Activated CD4-positive, alpha-beta T cell treated with anti-CD3 and anti-CD28 coated beads, Interleukin-2, amount 10 ng/mL, durations not matched to agents 7 days and 5 days (primary cell): ENCODE data around the gene NQO2. TPM values are rescaled to one million over a fixed set of nuclear protein-coding genes. Genes with fewer than 3 reads are reported as not detected.
A peak's percentile ranks its signal among the peaks of the same experiment; 100 is the strongest.
"Not testable (repeated sequence)": the region's sequence is repeated elsewhere in the genome, so short reads cannot be mapped to it uniquely, and the experiment has no call there.

Source experiments
- CTCF ChIA-PET: fragments of 350-600 bp; sonication (Branson Sonifier 250); formaldehyde crosslinking; loops from one replicate; lab custom pipeline; 2021; ENCODE audit warnings: antibody characterized with exemption; lab: Charles Lee
- POLR2A ChIA-PET: fragments of 350-600 bp; sonication (Branson Sonifier 250); formaldehyde crosslinking; loops from one replicate; lab custom pipeline; 2021; ENCODE audit warnings: antibody characterized with exemption; lab: Charles Lee
- DNase-seq: peaks from one replicate; pipeline ENCODE4 v3.0.0-alpha.2; 2020
- H3K27ac Mint-ChIP-seq: one replicate; pipeline ENCODE4 v1.8.0; 2021; ENCODE audit warnings: mild to moderate bottlenecking, moderate library complexity, mixed read lengths
- H3K27me3 Mint-ChIP-seq: one replicate; pipeline ENCODE4 v1.8.0; 2021; ENCODE audit warnings: mixed read lengths
- H3K36me3 Mint-ChIP-seq: one replicate; pipeline ENCODE4 v1.8.0; 2021; ENCODE audit warnings: low read depth, mixed read lengths
- H3K4me1 Mint-ChIP-seq: one replicate; pipeline ENCODE4 v1.8.0; 2021; ENCODE audit warnings: mixed read lengths
- H3K4me3 Mint-ChIP-seq: one replicate; pipeline ENCODE4 v1.8.0; 2021; ENCODE audit warnings: mild to moderate bottlenecking, moderate library complexity, mixed read lengths
- H3K9me3 Mint-ChIP-seq: one replicate; pipeline ENCODE4 v1.8.0; 2021; ENCODE audit warnings: mixed read lengths
- total RNA-seq, 2 experiments: library from RNA; stranded (reverse); gene quantifications; one replicate each; pipeline ENCODE4 v1.2.3, GENCODE V29; 2021

The NQO2 gene
- total RNA-seq, 2 experiments from 2014 or later = 37.5 to 43.2 TPM

DNA sequence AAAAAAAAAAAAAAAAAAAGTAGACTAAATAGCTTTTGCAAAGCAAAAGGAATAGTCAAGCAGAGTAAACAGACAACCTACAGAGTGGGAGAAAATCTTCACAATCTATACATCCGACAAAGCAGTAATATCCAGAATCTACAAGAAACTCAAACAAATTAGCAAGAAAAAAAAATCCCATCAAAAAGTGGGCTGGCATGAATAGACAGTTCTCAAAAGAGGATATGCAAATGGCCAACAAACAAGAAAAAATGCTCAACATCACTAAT lies 27.5 kb upstream of the NQO2 start:
- Mint-ChIP-seq H3K27me3 (peaks cover 38% of the 10 kb centered on the region), H3K4me3 (peak overlapping the region; percentile 76), H3K27ac (peak overlapping the region; percentile 83), H3K4me1 (peaks cover 36% of the 10 kb centered on the region)
- H3K9me3 Mint-ChIP-seq, POLR2A ChIA-PET, H3K36me3 Mint-ChIP-seq, DNase-seq: not testable (repeated sequence)
- CTCF ChIA-PET = interaction anchor here (0.7 to 1.6 kb wide), 4 partner anchors 16 to 20 kb away, joined by 3 to 5 read pairs (median 4); no protein-coding TSS in a partner anchor

- H3K9me3 Mint-ChIP-seq, H3K27ac Mint-ChIP-seq, DNase-seq, H3K36me3 Mint-ChIP-seq, POLR2A ChIA-PET: not testable (repeated sequence)
- peak overlapping the region; percentile 76 for H3K4me3 Mint-ChIP-seq
- H3K4me1 Mint-ChIP-seq = peaks cover 36% of the 10 kb centered on the region
- peaks cover 38% of the 10 kb centered on the region for H3K27me3 Mint-ChIP-seq
- CTCF ChIA-PET = interaction anchor here (0.7 to 1.6 kb wide), 2 partner anchors 18 to 20 kb away, joined by 3 to 4 read pairs; no protein-coding TSS in a partner anchor
Measured at GRCh38 chr6:2972685-2973084, 27.0 kb upstream of the NQO2 start.

DNA sequence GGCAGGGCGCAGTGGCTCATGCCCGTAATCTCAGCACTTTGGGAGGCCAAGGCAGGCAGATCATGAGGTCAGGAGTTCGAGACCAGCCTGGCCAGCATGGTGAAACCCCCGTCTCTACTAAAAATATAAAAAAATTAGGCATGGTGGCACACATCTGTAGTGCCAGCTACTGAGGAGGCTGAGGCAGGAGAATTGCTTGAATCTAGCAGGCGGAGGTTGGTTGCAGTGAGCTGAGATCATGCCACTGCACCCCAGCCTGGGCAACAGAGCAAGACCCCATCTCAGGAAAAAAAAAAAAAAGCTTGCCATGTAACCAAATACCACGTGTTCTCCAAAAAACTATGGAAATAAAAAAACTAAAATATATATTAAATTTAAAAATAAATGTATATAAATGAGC lies 26.5 kb upstream of the NQO2 start:
- H3K4me3 Mint-ChIP-seq, DNase-seq, H3K27ac Mint-ChIP-seq, H3K36me3 Mint-ChIP-seq, H3K9me3 Mint-ChIP-seq, POLR2A ChIA-PET: not testable (repeated sequence)
- CTCF ChIA-PET = interaction anchor here (6.4 kb wide), 1 partner anchor 15 kb away, joined by 52 read pairs; no protein-coding TSS in a partner anchor
- H3K4me1 Mint-ChIP-seq = peaks cover 36% of the 10 kb centered on the region
- H3K27me3 Mint-ChIP-seq = peaks cover 35% of the 10 kb centered on the region

DNA sequence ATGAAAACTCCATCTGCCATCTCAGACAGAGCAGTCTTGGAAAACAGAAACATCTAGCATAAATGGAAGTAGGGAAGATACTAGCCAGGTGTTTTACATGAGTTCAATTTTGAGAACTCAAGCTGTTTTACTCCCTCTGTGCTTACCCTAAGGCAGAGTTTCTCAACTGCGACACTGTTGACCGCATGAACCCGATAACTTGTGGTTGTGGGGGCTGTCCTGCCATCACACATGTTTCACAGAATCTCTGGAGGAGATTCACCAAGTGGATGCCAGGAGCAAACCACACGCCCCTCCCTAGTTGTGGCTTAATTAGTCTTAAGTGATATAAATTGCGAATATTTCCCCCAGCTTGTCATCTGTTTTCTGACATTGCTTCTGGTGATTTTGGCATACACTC lies 26.0 kb upstream of the NQO2 start:
- POLR2A ChIA-PET = no interaction called here
- no peak overlapping the region for H3K27ac Mint-ChIP-seq
- peaks cover 36% of the 10 kb centered on the region for H3K4me1 Mint-ChIP-seq
- peaks cover 31% of the 10 kb centered on the region for H3K27me3 Mint-ChIP-seq
- peaks cover 2% of the 10 kb centered on the region for H3K9me3 Mint-ChIP-seq
- DNase-seq = no peak
- no peak overlapping the region for H3K4me3 Mint-ChIP-seq
- peaks cover 7% of the 10 kb centered on the region for H3K36me3 Mint-ChIP-seq
- CTCF ChIA-PET = interaction anchor here (6.4 kb wide), 1 partner anchor 15 kb away, joined by 52 read pairs; no protein-coding TSS in a partner anchor

DNA sequence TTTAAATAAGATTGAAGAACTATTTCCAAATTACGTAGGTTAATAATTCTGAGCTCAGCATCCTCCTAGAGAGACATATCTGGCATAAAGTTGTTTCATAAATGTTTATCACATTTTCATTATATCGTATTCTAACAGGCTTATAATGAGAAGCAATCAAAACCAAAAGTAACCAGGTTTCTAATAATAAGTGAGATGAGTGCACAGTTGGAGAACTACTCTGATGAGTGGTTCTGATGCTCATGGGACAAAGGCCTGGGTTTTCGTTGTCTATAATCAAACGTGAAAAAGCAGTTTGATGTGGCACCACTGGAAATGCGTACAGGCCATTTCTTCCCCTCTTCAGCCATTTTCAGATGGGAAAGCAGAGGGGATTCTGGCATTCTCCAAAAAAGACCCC lies 23.6 kb upstream of the NQO2 start:
- Mint-ChIP-seq H3K4me3 (no peak overlapping the region), H3K36me3 (peaks cover 7% of the 10 kb centered on the region), H3K27me3 (peaks cover 19% of the 10 kb centered on the region), H3K9me3 (peaks cover 2% of the 10 kb centered on the region), H3K27ac (peak overlapping the region; percentile 76), H3K4me1 (peaks cover 25% of the 10 kb centered on the region)
- no peak for DNase-seq
- POLR2A ChIA-PET = interaction anchor here (0.6 kb wide), 1 partner anchor 47 kb away, joined by 5 read pairs; no protein-coding TSS in a partner anchor
- CTCF ChIA-PET = interaction anchor here (0.6 to 6.4 kb wide), 5 partner anchors 12 to 263 kb away, joined by 3 to 52 read pairs (median 3); no protein-coding TSS in a partner anchor

GRCh38 chr6:2976571-2977085 lies 23.1 kb upstream of the NQO2 start:
- no peak for DNase-seq
- ChIA-PET POLR2A (no interaction called here), CTCF (interaction anchor here (1.4 to 6.4 kb wide), 4 partner anchors 12 to 87 kb away, joined by 3 to 52 read pairs (median 4); no protein-coding TSS in a partner anchor)
- H3K36me3 Mint-ChIP-seq = peaks cover 7% of the 10 kb centered on the region
- peak overlapping the region; percentile 76 for H3K27ac Mint-ChIP-seq
- H3K27me3 Mint-ChIP-seq = peaks cover 23% of the 10 kb centered on the region
- peaks cover 2% of the 10 kb centered on the region for H3K9me3 Mint-ChIP-seq
- H3K4me3 Mint-ChIP-seq = peak overlapping the region; percentile 8
- H3K4me1 Mint-ChIP-seq = peaks cover 24% of the 10 kb centered on the region

- Mint-ChIP-seq H3K4me3 (no peak overlapping the region), H3K27me3 (peaks cover 20% of the 10 kb centered on the region), H3K4me1 (peaks cover 18% of the 10 kb centered on the region), H3K9me3 (peaks cover 2% of the 10 kb centered on the region), H3K27ac (no peak overlapping the region), H3K36me3 (peaks cover 4% of the 10 kb centered on the region)
- ChIA-PET POLR2A (no interaction called here), CTCF (interaction anchor here (0.9 to 6.4 kb wide), 3 partner anchors 11 to 102 kb away, joined by 3 to 52 read pairs (median 3); no protein-coding TSS in a partner anchor)
- DNase-seq = no peak
Measured at GRCh38 chr6:2977290-2977689, 22.4 kb upstream of the NQO2 start.

- Mint-ChIP-seq H3K9me3 (peaks cover 2% of the 10 kb centered on the region), H3K36me3 (peaks cover 4% of the 10 kb centered on the region), H3K4me3 (no peak overlapping the region), H3K4me1 (peaks cover 11% of the 10 kb centered on the region), H3K27me3 (peaks cover 16% of the 10 kb centered on the region), H3K27ac (no peak overlapping the region)
- ChIA-PET CTCF (interaction anchor here (0.9 to 6.4 kb wide), 4 partner anchors 10 to 102 kb away, joined by 3 to 52 read pairs (median 3); no protein-coding TSS in a partner anchor), POLR2A (no interaction called here)
- no peak for DNase-seq
Measured at GRCh38 chr6:2977799-2978590, 21.7 kb upstream of the NQO2 start.

GRCh38 chr6:2978923-2979322 lies 20.8 kb upstream of the NQO2 start:
- POLR2A ChIA-PET = no interaction called here

DNA sequence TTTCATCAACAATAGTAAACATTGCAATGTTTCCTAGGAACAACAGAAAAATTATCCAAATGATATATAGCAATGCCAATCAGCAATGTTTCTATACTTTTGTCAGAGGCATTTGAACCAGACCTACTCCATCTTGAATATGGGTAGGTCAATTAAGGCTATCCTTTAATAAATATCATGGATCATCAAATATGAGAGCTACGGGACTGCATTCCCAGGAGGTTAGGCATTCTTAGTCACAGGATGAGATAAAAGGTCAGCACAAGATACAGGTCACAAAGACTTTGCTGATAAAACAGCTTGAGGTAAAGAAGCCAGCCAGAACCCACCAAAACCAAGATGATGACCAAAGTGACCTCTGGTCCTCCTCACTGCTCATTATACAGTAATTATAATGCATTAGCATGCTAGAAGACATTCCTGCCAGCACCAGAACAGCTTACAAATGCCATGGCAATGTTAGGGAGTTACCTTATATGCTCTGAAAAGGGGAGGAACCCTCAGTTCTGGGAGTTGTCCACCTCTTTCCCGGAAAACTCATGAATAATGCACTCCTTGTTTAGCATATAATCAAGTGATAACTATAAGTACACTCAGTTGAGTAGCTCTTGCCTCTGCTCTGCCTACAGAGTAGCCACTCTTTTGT lies 19.8 kb upstream of the NQO2 start:
- Mint-ChIP-seq H3K27ac (no peak overlapping the region), H3K4me3 (no peak overlapping the region), H3K27me3 (peaks cover 18% of the 10 kb centered on the region), H3K36me3 (no peaks in the 10 kb centered on the region), H3K9me3 (no peaks in the 10 kb centered on the region), H3K4me1 (peaks cover 9% of the 10 kb centered on the region)
- DNase-seq = no peak
- ChIA-PET POLR2A (no interaction called here), CTCF (interaction anchor here (0.5 to 1.7 kb wide), 4 partner anchors 9 to 372 kb away, joined by 3 to 5 read pairs (median 3); no protein-coding TSS in a partner anchor)

More at GRCh38 chr6:2978923-2979322, 20.8 kb upstream of the NQO2 start:
- Mint-ChIP-seq H3K27ac (no peak overlapping the region), H3K4me3 (no peak overlapping the region), H3K9me3 (no peaks in the 10 kb centered on the region), H3K27me3 (peaks cover 18% of the 10 kb centered on the region), H3K4me1 (peaks cover 9% of the 10 kb centered on the region), H3K36me3 (no peaks in the 10 kb centered on the region)
- CTCF ChIA-PET = interaction anchor here (1.4 to 6.4 kb wide), 2 partner anchors 9 to 23 kb away, joined by 3 to 52 read pairs; no protein-coding TSS in a partner anchor
- no peak for DNase-seq

DNA sequence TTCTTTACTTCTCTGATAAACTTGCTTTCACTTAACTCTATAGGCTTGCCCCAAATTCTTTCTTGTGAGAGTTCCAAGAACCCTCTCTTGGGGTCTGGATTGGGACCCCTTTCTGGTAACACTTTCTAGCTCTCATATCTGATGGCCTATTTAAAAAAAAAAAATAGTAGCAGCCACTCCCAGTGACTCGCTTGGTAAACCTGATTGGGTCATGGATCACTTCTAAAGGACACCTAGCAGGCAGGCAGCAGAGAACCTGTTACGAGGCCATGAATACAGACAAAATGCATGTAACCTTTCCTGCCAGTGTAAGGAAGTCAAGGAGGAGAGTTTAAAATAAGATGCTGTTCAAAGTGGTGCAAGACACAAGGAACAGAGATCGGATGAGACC lies 19.2 kb upstream of the NQO2 start:
- H3K27ac Mint-ChIP-seq = no peak overlapping the region
- no peak overlapping the region for H3K4me3 Mint-ChIP-seq
- ChIA-PET POLR2A (interaction anchor here (0.7 kb wide), 1 partner anchor 51 kb away, joined by 6 read pairs; no protein-coding TSS in a partner anchor), CTCF (interaction anchor here (0.5 to 1.7 kb wide), 6 partner anchors 9 to 373 kb away, joined by 3 to 5 read pairs (median 3); no protein-coding TSS in a partner anchor)
- peaks cover 18% of the 10 kb centered on the region for H3K27me3 Mint-ChIP-seq
- H3K4me1 Mint-ChIP-seq = peaks cover 9% of the 10 kb centered on the region
- H3K36me3 Mint-ChIP-seq = no peaks in the 10 kb centered on the region
- no peak for DNase-seq
- H3K9me3 Mint-ChIP-seq = no peaks in the 10 kb centered on the region

DNA sequence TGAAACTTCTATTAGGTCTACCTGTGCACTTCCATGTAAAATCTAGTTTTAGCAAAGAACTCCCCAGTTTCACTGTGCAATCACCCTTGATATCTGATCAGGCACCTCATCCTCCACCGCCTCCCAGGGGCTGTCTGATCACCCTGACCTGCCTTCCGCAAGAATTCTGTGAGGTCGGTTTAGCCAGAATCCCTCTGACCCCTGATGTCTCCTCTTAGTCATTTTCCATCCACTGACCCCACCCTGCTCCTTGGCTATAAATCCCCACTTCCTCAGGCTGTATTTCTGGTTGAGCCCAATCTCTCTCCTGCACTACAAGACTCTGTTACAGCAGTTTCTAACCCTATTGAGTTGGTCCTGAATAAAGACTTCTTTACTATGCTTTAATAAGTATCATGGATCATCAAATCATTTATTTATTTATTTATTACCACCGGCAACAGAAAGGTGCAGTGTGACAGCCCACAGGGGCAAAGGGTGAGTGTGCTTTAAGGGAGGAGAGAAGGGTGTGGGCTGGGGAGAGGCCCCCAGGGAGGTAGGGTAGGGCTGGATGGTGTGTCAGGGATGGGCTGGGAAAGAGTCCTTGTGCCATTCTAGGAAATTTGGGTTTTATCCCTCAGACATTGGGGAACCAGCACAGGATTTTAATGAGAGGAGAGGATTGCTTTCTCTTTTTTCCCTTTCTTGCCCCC lies 17.1 kb upstream of the NQO2 start:
- H3K9me3 Mint-ChIP-seq = no peaks in the 10 kb centered on the region

More for the DNA sequence above, 17.1 kb upstream of the NQO2 start:
- H3K4me3 Mint-ChIP-seq = no peak overlapping the region
- peaks cover 18% of the 10 kb centered on the region for H3K27me3 Mint-ChIP-seq
- POLR2A ChIA-PET = no interaction called here
- CTCF ChIA-PET = interaction anchor here (1.0 kb wide), 1 partner anchor 215 kb away, joined by 3 read pairs; no protein-coding TSS in a partner anchor
- H3K27ac Mint-ChIP-seq = no peak overlapping the region
- no peaks in the 10 kb centered on the region for H3K36me3 Mint-ChIP-seq
- DNase-seq = no peak
- peaks cover 8% of the 10 kb centered on the region for H3K4me1 Mint-ChIP-seq
